ENCODE results near the gene BCOR.

DNA sequence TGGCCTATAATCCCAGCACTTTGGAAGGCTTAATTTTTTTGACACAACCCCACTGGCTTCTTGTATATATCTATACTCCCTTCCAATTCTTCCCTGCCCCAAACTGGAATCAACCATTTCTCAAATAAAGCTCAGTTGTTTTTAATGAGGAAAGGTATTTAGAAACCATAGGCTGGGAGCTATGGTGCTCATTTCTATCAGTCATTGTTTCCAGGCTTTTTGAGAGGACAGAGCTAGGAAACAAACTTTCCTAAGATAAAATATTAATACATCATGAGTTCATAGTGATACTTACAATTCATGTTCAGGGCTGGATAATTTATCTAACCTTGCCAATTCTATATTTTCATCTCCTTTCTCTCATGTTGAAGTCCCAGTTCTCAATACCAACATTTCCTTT lies 50.3 kb downstream of the BCOR start:
- TF ChIP-seq, protein P1, sequence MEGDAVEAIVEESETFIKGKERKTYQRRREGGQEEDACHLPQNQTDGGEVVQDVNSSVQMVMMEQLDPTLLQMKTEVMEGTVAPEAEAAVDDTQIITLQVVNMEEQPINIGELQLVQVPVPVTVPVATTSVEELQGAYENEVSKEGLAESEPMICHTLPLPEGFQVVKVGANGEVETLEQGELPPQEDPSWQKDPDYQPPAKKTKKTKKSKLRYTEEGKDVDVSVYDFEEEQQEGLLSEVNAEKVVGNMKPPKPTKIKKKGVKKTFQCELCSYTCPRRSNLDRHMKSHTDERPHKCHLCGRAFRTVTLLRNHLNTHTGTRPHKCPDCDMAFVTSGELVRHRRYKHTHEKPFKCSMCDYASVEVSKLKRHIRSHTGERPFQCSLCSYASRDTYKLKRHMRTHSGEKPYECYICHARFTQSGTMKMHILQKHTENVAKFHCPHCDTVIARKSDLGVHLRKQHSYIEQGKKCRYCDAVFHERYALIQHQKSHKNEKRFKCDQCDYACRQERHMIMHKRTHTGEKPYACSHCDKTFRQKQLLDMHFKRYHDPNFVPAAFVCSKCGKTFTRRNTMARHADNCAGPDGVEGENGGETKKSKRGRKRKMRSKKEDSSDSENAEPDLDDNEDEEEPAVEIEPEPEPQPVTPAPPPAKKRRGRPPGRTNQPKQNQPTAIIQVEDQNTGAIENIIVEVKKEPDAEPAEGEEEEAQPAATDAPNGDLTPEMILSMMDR (conservative IDR thresholded peaks at IDR 0.05 in 1 of 2, IDR thresholded peaks at IDR 0.05 in 1 of 2; ENCODE audit: low read depth in 1 of 2, low read length in 2 of 2) = no peak
- no peak for TF ChIP-seq EZH2 (IDR thresholded peaks at IDR 0.05; ENCODE audit: low read length, missing control alignments)

Data from fibroblast of lung (primary cell).